H9 (cell line): ENCODE results near the gene AIG1. TPM values are rescaled to one million over a fixed set of nuclear protein-coding genes. Genes with fewer than 3 reads are reported as not detected.

ENCODE experiments used
- DNase-seq: peaks from one replicate; pipeline ENCODE4 v3.0.0-alpha.2; 2017
- H2AFZ ChIP-seq: one replicate; pipeline ENCODE4 v1.6.1; 2013; ENCODE audit warnings: mild to moderate bottlenecking, low read length, control low read depth, moderate library complexity
- H2AK5ac ChIP-seq: 2 replicates; pipeline ENCODE4 v1.6.1; 2013; ENCODE audit warnings: low read length, control low read depth, mixed read lengths; ENCODE audit not compliant: insufficient read length
- H2BK120ac ChIP-seq: one replicate; pipeline ENCODE4 v1.6.1; 2013; ENCODE audit warnings: low read depth, mild to moderate bottlenecking, low read length, control low read depth, inconsistent platforms; ENCODE audit not compliant: poor library complexity, severe bottlenecking
- H2BK12ac ChIP-seq: 2 replicates; pipeline ENCODE4 v1.6.1; 2013; ENCODE audit warnings: low read length, control low read depth, mixed read lengths, low read depth; ENCODE audit not compliant: insufficient read length
- H2BK15ac ChIP-seq: 2 replicates; pipeline ENCODE4 v1.6.1; 2013; ENCODE audit warnings: low read depth, low read length, control low read depth
- H2BK20ac ChIP-seq: one replicate; pipeline ENCODE4 v1.6.1; 2013; ENCODE audit warnings: low read depth, mild to moderate bottlenecking, low read length, control low read depth, inconsistent platforms; ENCODE audit not compliant: poor library complexity, severe bottlenecking
- H2BK5ac ChIP-seq: 2 replicates; pipeline ENCODE4 v1.6.1; 2013; ENCODE audit warnings: low read length, control low read depth, mixed read lengths; ENCODE audit not compliant: insufficient read length
- H3K14ac ChIP-seq: 2 replicates; pipeline ENCODE4 v1.6.1; 2013; ENCODE audit warnings: low read length, control low read depth; ENCODE audit not compliant: insufficient read depth
- H3K18ac ChIP-seq: 2 replicates; pipeline ENCODE4 v1.6.1; 2013; ENCODE audit warnings: low read depth, mild to moderate bottlenecking, mixed read lengths, low read length, control low read depth; ENCODE audit not compliant: insufficient read length
- H3K23ac ChIP-seq: 2 replicates; pipeline ENCODE4 v1.6.1; 2013; ENCODE audit warnings: low read length, control low read depth, mixed read lengths, low read depth; ENCODE audit not compliant: insufficient read length
- H3K23me2 ChIP-seq: 2 replicates; pipeline ENCODE4 v1.6.1; 2013; ENCODE audit warnings: low read depth, mild to moderate bottlenecking, mixed read lengths, low read length, control low read depth; ENCODE audit not compliant: insufficient read length, poor library complexity, severe bottlenecking
- H3K27ac ChIP-seq: 2 replicates; pipeline ENCODE4 v1.5.1; 2013; ENCODE audit warnings: low read length, control low read depth, mixed read lengths, low read depth; ENCODE audit not compliant: insufficient read length
- H3K27me3 ChIP-seq: 2 replicates; pipeline ENCODE4 v1.6.1; 2013; ENCODE audit warnings: low read length, control low read depth, inconsistent platforms; ENCODE audit not compliant: insufficient read depth
- H3K4ac ChIP-seq: 2 replicates; pipeline ENCODE4 v1.6.1; 2013; ENCODE audit warnings: low read depth, mild to moderate bottlenecking, control low read depth, inconsistent platforms, low read length, moderate library complexity
- H3K4me1 ChIP-seq: 2 replicates; pipeline ENCODE4 v1.6.1; 2013; ENCODE audit warnings: low read length, control low read depth, inconsistent platforms; ENCODE audit not compliant: insufficient read depth
- H3K4me2 ChIP-seq: 2 replicates; pipeline ENCODE4 v1.6.1; 2013; ENCODE audit warnings: low read length, control low read depth, mixed read lengths; ENCODE audit not compliant: insufficient read length, insufficient read depth
- H3K56ac ChIP-seq: 2 replicates; pipeline ENCODE4 v1.6.1; 2013; ENCODE audit warnings: low read depth, mild to moderate bottlenecking, mixed read lengths, low read length, control low read depth; ENCODE audit not compliant: insufficient read length
- H3K79me1 ChIP-seq: 2 replicates; pipeline ENCODE4 v1.6.1; 2013; ENCODE audit warnings: low read depth, mild to moderate bottlenecking, moderate library complexity, low read length, control low read depth, inconsistent platforms; ENCODE audit not compliant: insufficient read depth, poor library complexity, severe bottlenecking
- H3K79me2 ChIP-seq: 2 replicates; pipeline ENCODE4 v1.6.1; 2013; ENCODE audit warnings: low read length, control low read depth, inconsistent platforms; ENCODE audit not compliant: insufficient read depth
- H3K9ac ChIP-seq: 2 replicates; pipeline ENCODE4 v1.6.1; 2013; ENCODE audit warnings: low read length, control low read depth, mixed read lengths; ENCODE audit not compliant: insufficient read length; ENCODE audit errors: extremely low read depth
- H3K9me3 ChIP-seq: one replicate; pipeline ENCODE4 v1.6.1; 2013; ENCODE audit warnings: low read depth, low read length, inconsistent platforms; ENCODE audit not compliant: control insufficient read depth
- H3T11ph ChIP-seq: one replicate; pipeline ENCODE4 v1.6.1; 2013; ENCODE audit warnings: mild to moderate bottlenecking, low read length, control low read depth, inconsistent platforms
- H4K20me1 ChIP-seq: one replicate; pipeline ENCODE4 v1.6.1; 2013; ENCODE audit not compliant: control insufficient read depth, insufficient read length, insufficient read depth
- H4K5ac ChIP-seq: 2 replicates; pipeline ENCODE4 v1.6.1; 2013; ENCODE audit warnings: low read depth, mild to moderate bottlenecking, mixed read lengths, low read length, control low read depth; ENCODE audit not compliant: insufficient read length
- H4K8ac ChIP-seq: replicated peaks from 2 replicates; pipeline ENCODE4 v1.6.1; 2013; ENCODE audit warnings: low read length, control low read depth, mixed read lengths, low read depth; ENCODE audit not compliant: insufficient read length
- H4K91ac ChIP-seq: 2 replicates; pipeline ENCODE4 v1.6.1; 2013; ENCODE audit warnings: low read depth, mild to moderate bottlenecking, moderate library complexity, mixed read lengths, low read length, control low read depth; ENCODE audit not compliant: insufficient read length
- H3K27ac Mint-ChIP-seq, 3 experiments: 2 replicates in 2 of 3; 3 replicates in 1 of 3; pipeline ENCODE4 v1.8.0; 2020 to 2021; ENCODE audit warnings: mixed read lengths in 3 of 3, mild to moderate bottlenecking in 1 of 3, moderate library complexity in 1 of 3
- H3K27me3 Mint-ChIP-seq: 2 replicates; pipeline ENCODE4 v1.8.0; 2021; ENCODE audit warnings: low read depth, mild to moderate bottlenecking, moderate library complexity, mixed read lengths
- H3K36me3 Mint-ChIP-seq, 3 experiments: 2 replicates in 2 of 3; 3 replicates in 1 of 3; pipeline ENCODE4 v1.8.0; 2020 to 2021; ENCODE audit warnings: low read depth in 3 of 3, mixed read lengths in 3 of 3; ENCODE audit not compliant: insufficient read depth in 1 of 3
- H3K4me1 Mint-ChIP-seq, 2 experiments: 2 replicates each; pipeline ENCODE4 v1.8.0; 2020; ENCODE audit warnings: mixed read lengths in 2 of 2
- H3K4me3 Mint-ChIP-seq, 2 experiments: 2 replicates in 1 of 2; 3 replicates in 1 of 2; pipeline ENCODE4 v1.8.0; 2020 to 2021; ENCODE audit warnings: mild to moderate bottlenecking in 2 of 2, mixed read lengths in 2 of 2, moderate library complexity in 1 of 2
- H3K9me3 Mint-ChIP-seq, 2 experiments: 2 replicates in 1 of 2; 3 replicates in 1 of 2; pipeline ENCODE4 v1.8.0; 2020; ENCODE audit warnings: mild to moderate bottlenecking in 2 of 2, mixed read lengths in 2 of 2, moderate library complexity in 1 of 2
- CTCF ChIP-seq: fragments of 200-600 bp; sonication (generic); conservative IDR thresholded peaks from 3 replicates; pipeline ENCODE4 v1.8.0; 2021; ENCODE audit warnings: antibody characterized with exemption, mild to moderate bottlenecking
- WGBS: extraction: QIAGEN DNeasy Blood & Tissue Kit; methylation state at CpG from one replicate; pipeline ENCODE4 v1.1.7; 2013; ENCODE audit warnings: missing lambda C conversion rate, low lambda C conversion rate, mixed read lengths; ENCODE audit not compliant: insufficient read length; ENCODE audit errors: extremely low coverage; 5-methylcytosine and 5-hydroxymethylcytosine counted together
- total RNA-seq: library from RNA; stranded (reverse); gene quantifications from 2 replicates; pipeline ENCODE4 v1.2.1, GENCODE V29; 2021

AIG1 gene
- total RNA-seq, 1 experiment from 2014 or later = 44.6 TPM

- TF ChIP-seq CTCF = no peak
- H3K27me3 ChIP-seq = no peaks in the 10 kb centered on the region
- DNase-seq = no peak
- H2BK12ac ChIP-seq = no peak overlapping the region
- no peak overlapping the region for H2BK120ac ChIP-seq
- H4K5ac ChIP-seq = no peak overlapping the region
- no peak overlapping the region for H3K23ac ChIP-seq
- no peak overlapping the region for H3T11ph ChIP-seq
- H3K4me1 ChIP-seq = no peaks in the 10 kb centered on the region
- H3K23me2 ChIP-seq = no peaks in the 10 kb centered on the region
- H3K18ac ChIP-seq = no peak overlapping the region
- no peaks in the 10 kb centered on the region for H3K27me3 Mint-ChIP-seq
- H4K20me1 ChIP-seq = no peaks in the 10 kb centered on the region
- H3K4me1 Mint-ChIP-seq = peaks cover 10 to 14% of the 10 kb centered on the region in 2 experiments; a peak in 3 of 4 replicates
- H3K4me2 ChIP-seq = no peak overlapping the region
- no peak overlapping the region for H3K27ac Mint-ChIP-seq
- no peak overlapping the region for H2AK5ac ChIP-seq
- H3K4me3 Mint-ChIP-seq = no peak overlapping the region
- H3K14ac ChIP-seq = no peak overlapping the region
- no peak overlapping the region for H2BK20ac ChIP-seq
- H3K27ac ChIP-seq = no peak overlapping the region
- no peak overlapping the region for H3K4ac ChIP-seq
- H3K79me1 ChIP-seq = peaks cover 2% of the 10 kb centered on the region
- no peaks in the 10 kb centered on the region for H3K79me2 ChIP-seq
- H2BK5ac ChIP-seq = no peak overlapping the region
- no peak overlapping the region for H3K9ac ChIP-seq
- WGBS = no CpG with 5 or more reads among the region's 1 CpG
- H3K36me3 Mint-ChIP-seq = peaks cover 13 to 30% (median 26%) of the 10 kb centered on the region in 3 experiments; a peak in 6 of 7 replicates
- no peak overlapping the region for H3K56ac ChIP-seq
- H2BK15ac ChIP-seq = no peak overlapping the region
- peaks cover 4 to 12% of the 10 kb centered on the region in 2 experiments; a peak in 2 of 5 replicates for H3K9me3 Mint-ChIP-seq
- no peak overlapping the region for H4K91ac ChIP-seq
- H3K9me3 ChIP-seq = no peaks in the 10 kb centered on the region
- H2AFZ ChIP-seq = no peak overlapping the region
- no peak overlapping the region for H4K8ac ChIP-seq
Measured at GRCh38 chr6:143205131-143205535, 144.4 kb downstream of the AIG1 start.
